Measurements from ENCODE around the gene PDSS2.
"Not testable (repeated sequence)": the region's sequence is repeated elsewhere in the genome, so short reads cannot be mapped to it uniquely, and the experiment has no call there.

Gene PDSS2, protein sequence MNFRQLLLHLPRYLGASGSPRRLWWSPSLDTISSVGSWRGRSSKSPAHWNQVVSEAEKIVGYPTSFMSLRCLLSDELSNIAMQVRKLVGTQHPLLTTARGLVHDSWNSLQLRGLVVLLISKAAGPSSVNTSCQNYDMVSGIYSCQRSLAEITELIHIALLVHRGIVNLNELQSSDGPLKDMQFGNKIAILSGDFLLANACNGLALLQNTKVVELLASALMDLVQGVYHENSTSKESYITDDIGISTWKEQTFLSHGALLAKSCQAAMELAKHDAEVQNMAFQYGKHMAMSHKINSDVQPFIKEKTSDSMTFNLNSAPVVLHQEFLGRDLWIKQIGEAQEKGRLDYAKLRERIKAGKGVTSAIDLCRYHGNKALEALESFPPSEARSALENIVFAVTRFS

DNA sequence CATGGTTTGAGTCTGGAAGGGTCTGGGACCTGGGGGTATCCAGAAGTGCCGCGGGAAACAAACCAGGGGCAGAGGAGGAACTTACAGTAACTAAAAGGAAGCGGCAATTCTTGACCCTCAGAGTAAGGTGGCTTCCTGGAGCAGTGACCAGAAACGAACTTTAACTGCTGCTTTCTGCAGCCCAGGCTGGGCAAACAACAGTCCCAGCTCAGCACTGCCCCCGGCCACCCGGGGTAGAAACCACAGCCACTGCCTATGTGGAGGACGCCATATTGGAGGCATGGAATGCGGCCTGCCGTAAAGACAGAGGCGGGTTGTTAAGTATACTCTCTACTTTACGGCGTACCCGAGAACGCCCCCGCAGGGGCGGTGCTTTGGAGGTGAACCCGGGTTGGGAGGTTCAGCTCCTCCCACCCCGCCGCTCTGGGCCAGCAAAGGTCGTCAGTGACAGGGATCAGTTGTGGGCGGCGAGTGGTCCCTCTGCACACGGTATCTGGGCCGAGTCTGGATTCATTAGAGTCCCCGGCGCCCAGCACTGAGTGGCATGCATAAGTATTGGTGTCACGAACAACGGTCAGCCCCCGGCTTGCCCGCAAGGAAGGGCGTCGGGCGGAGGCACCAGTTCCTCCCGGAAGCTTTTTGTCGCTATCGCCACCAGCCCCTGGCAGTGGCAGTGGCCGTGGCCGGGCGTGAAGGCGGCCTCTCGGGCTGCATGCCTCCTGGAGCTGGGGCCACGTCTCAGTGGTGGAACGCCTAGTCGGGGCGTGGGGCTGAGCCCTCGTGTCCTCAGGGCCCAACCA lies at the start of gene PDSS2:
TSS of gene PDSS2 (minus strand) at position 282 of the 800 bp plus-strand sequence. CDS start at position 3, 279 bp downstream.
- DNase-seq, result peak; percentile 95

DNA sequence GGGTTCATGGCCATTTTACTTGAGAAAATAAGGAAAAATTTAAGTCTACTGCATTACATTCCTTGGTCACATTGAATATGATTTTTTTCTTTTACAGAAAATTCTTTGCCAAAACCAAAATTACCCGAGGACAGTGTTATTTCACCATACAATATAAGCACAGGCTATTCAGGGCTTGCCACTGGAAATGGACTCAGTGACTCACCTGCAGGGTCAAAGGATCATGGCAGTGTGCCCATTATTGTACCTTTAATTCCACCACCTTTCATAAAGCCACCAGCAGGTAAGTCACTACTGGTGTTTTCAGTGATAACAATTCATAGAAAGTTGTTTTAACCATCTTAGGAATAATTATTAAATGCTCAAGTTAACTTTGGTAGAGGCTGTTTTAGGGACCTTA lies 46.8 kb upstream of the PDSS2 start:
- no peak for DNase-seq

DNA sequence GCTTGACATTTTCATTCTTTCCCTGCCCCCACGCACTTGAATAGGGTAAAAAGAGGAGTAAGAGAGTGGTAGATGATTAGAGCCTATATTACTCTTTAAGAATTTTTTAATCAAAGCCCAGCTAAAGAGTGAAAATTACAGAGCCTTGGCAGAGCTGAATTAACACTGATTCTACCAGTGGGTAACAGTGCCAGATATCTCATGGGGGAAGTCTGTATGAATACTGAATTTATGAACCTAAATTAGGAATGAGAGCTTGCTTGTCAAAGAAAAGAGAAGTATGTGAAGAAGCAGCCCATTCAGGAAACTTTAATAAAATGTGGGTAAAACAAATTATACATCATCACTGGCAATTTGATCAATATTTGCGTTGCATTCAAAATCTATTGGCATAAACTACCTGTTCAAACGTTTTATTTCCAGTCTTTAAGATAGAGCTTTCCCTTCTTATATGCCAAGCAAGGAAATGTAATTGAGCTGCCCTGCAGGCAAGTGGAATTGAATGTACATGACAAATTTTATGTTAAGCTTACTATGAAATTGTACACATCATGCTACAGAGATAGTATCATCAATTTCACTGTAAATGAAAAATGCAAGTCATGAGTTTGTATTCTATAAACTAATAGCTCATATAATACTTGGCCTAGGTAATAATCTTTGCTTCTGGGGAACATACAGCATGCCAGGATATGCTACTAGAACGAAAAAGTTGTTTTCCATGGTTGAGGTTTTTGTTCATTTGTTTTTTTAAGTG lies 45.1 kb upstream of the PDSS2 start:
- DNase-seq, result no peak

DNA sequence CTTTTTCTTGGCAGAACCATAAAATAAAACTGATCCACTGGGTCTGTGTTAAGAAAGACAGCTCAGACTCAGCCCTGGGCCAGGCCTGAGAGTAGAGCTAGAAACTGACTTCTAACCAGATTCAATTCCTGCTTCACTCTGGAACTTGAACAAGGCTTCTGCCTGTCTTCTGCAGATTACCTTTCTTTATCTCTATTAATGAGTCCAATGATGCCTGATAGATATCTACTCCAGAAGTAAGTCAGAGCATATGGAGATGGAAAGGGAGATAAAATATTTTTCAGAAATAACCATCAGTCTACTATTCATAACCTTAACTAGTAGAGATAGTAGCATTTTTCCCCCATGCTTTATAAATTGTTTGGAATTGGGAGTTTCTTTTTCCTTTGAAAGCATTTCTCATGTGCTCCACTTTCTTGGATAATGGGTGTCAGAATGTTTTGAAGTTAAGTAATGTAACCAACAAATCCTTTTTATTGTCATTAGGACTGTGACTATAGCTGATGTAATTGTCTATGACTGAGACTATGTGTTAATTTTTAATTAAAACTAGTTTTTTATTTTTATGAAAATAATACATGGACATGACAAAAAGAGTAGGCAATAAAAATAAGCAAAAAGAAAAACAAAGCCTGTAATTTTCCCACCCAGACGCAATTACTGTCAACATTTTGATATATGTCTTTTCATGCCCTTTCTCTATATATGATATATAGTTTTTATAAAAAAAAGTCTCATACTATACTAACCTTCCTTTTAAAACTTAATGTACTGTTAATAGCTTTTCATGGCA lies 37.7 kb upstream of the PDSS2 start:
- DNase-seq, result no peak

DNA sequence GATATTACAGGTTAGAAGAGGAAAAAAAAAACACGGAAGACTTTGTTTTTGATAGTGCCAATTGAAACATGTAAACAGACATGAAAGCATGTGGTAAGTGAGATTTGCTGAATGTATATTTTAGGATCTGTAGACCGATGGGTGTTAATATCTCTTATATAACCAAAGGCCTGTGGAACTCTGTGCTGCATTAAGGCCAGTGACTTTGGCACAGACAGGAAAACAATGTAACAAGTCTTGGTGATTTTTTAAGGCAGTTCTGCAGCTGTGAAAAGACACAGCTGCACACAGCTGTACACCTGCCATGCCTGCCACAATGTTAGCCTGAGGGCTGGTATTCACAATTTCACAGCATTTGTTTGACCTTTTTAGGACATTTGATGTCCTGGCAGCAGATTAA lies 36.6 kb upstream of the PDSS2 start:
- DNase-seq, result no peak

DNA sequence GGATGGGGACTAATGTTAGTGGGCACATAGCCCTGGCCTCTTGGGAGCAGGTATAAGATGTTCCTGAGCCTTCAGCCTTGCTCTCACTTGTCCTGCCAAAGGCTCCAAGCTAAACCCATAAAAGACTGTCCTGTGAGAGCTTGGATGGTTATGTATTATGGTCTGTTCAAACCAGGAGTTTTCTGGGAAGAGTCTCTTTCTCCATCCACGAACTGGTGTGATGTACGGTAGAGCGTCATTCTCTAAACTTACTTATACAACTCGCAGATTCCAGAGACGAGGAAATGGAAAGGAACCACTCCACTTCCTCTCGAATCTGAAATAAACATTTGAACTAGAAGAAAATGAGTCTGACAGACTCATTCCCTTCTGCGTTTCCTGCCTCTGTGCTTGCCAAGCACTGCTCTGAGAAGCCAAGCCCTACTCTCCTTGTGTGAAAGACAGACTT lies 35.9 kb upstream of the PDSS2 start:
- DNase-seq, result no peak

DNA sequence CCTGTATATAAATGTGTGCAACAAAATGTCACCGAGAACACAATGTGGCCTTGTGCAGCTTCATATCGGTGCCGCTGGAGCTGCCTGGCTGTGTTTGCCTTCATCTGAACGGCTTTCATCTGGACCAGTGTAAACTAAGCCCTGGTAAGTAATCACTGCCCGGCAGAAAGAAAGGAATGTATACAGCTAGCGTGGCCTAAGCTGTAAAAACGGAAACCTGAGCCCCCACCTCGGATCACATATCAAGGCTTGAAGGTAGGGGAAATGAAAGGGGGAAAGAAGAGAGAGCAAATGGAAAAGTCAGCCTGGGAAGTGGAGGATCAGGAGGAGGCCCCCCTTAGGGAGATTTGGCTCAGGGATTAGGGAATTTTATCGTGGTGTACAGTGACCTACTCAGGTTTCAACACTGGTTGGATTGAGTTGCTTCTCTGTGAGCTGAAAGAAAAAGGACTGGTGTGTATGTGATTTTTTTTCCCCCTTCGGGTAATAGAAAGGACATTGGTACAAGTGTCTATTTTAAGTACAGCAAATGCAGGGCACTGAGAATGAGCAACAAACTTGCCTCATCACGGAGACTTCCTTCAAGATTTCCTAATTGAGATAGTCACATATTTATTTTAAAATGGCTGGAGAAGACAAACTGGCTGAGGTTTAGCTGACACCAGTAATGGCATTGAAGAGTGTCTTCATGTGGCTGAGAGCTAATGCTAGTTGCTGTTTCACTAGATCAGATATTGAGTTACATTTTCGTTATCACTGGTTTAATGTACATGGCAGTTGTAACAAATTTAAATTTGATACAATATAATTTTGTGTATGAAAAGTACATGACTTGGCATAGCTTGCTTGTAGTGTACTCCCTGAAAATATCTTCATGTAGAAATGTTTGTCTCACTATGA lies 34.0 kb upstream of the PDSS2 start:
- peak; percentile 49 for DNase-seq

DNA sequence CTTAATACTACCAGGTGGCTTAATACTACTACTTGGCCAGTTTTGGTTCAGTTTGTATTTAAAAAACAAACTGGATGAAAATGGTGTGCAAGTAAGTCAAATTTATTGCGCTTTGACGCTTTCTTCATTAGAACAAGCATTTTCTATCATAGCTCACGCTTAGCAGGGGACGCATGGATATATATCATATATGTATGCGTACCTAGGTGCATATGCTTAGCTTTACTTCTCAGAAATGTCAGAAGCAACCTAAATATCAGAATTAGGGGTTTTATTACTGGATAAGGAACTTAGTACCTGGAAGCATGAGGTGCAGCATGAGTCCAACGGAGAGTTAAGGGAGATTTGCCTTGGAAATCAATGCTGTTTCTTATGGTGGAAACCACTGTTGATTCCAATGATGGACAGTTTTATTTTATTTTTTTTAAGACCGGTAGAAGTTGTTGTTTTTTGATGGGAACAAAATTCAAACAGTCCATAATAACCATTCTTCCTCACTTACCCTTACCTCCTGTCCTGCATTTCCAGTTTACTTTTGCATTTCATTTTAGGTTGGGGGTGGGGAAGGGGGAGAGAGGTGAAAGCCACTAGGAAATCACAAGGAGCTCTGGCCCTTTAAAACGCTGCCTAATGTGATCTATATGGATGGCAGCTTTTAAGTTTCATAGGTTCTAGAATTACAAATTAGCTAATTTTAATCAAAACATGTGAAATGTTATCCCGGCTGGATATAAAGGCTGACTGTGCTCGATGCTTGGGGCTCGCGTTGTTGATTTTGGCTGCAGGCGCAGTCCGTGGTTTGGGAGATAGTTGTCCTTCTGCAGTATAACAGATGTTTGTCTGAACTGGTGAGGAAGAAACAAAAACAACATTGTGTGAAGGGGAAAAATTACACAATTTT lies 32.6 kb upstream of the PDSS2 start:
- peak; percentile 49 for DNase-seq

DNA sequence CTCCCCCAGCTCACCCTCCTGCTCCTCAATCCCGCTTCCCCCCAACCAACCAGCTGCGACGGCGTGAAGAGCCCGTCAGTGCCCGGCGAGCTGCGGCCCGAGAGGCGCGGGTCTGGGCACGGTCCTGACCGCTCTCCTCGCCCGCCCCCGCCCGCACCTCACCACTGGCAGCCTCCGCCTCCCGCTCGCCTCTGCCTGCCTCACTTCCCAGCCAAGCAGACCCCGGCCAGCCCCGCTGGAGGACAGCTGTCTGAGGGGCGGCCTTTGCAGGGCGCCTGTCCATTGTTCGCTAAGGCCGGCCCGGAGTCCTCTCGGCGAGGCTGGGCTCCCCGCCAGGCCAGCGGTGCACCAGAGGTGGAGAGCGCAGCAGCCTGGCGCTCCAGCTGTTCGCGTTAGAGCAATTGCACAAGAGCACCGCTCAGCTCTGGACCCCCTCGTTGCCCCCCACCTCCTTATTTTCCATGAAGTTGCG lies 31.8 kb upstream of the PDSS2 start:
- DNase-seq, result no peak

DNA sequence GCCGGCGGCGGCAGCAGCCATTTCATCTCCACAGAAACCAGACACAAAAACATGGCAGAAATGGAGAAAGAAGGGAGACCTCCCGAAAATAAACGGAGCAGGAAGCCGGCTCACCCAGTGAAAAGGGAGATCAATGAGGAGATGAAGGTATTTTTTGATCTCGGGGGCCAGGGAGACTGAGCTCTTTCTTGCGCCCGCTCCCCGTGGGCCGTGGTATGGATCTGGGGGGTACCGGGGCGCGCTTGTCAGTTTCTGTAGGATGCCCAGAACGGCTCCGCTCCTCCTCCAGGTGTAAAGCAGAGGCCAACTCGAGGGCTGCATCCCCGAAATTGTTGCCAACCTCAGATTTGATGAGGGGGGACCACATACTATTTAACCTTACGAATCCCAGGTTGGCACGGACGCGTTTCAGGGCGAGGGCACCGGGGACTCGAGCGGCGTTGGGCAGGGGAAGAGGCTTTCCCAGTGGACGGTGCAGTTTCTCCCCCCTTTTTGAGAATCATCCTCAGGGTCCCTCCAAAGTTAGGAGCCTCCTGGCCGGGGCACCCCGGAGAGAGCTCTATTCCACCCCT lies 31.3 kb upstream of the PDSS2 start:
- no peak for DNase-seq

DNA sequence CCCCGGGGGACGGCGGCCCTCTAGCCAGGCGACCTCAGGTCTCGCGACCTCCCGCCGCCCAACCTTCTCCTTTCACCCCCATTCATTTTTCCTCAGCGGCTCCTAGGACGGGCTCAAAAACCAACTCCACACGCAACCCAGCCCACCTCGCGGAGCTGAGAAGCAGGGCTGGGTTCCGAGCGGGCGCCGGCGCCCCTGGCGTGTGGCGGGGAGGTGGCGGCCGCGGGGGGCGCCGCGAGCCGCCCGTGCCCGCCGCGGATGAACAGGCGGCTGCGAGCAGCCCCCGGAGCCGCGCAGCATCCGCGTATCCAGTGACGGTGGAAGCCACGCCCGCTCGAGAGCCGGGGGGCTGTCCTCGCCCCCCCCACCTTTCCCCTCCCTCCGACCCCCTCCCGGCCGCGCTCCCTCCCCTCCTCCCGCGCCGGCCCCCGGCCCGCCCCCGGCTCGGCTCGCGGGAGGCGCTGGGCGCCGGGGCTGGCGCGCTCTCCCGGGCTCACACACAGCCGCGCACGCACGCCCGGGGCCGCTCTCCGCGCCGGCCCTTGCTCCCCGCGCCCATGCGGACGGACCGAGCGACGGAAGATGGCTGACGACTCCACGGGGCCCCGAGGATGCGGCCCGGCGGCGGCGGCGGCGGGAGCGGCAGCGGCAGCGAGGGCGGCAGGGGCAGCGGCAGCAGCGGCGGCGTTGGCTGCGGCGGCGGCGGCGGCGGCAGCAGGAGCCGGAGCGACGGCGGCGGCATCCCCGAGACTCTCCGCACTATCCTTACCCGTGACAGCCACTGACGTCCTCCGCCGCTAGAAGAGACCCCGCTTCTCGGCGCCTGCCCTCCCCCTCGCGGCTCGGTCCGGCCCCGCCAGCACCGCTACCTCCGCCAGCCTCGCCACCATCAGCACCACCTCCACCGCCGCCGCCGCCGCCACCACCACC lies 30.5 kb upstream of the PDSS2 start, which contains the start of gene SOBP:
TSS of gene SOBP (plus strand) at position 482 of the 930 bp plus-strand sequence. CDS start 500 bp downstream, outside the sequence.
- peak; percentile 55 for DNase-seq

DNA sequence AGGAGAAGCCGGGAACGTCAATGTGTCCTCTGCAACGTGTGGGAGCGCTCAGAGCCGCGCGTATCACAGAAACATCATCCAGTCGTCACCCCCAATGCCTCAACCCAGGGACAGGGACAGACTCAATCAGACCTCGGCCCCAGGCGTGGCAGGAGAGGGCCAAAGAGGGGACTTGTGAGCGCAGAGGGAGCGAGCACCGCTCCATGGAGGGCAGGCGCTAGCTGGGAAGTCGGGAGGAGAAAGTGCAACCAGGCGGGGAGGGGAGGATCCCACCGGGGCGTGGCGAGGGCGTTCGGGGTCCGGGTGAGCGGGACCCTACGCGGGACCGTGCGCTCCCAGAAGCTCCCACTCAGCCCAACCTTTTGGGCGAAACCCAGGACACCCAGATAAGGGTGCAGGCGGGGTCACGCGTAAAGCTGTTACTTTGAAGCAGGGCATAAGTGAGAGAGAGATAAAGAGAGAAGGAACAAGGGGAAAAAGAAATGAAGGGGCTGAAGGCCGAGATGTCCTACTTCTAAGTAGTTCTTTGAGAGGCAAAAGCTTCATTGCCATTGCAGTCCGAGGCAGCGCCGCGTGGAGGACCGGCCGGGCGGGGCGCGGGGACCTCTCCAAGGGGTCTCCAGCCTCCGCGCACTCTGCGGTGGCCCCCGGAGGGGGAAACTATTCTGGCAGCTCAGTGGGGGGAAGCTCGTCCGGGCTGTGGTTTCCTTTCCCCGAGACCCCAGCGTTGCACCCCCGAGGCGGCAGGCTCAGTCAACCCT lies 29.7 kb upstream of the PDSS2 start:
- no peak for DNase-seq

DNA sequence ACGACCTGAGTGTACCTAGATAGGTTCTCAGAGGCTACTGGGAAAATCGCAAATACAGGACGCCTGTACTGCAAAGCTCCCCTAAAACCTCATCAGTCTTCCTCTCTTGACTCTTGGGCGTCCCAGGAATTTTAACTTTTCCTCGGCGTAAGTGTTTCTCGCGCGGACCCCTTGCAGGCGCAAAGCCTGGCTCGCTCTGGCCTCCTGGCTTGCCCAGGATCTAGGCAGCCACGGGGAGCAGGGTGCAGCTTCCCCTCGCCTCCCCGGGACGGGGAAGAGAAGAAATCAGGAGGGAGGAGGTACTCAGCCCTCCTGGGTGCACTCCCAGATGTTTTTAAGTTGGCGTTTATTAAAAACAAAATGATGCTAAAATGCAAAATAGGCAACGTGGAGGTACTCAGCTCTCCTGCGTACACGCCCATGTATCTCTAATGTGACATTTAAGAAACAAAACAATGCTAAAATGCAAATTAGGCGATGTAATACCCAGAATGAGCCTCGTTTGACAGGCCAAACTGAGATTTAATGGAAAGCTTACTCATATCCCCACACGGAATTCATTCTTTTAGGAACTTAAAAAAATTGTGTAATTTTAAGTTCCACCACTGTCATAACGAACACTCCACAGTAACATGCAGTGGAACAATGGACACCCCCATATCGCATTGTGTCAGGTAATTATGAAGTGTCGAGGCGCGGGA lies 29.0 kb upstream of the PDSS2 start:
- no peak for DNase-seq

DNA sequence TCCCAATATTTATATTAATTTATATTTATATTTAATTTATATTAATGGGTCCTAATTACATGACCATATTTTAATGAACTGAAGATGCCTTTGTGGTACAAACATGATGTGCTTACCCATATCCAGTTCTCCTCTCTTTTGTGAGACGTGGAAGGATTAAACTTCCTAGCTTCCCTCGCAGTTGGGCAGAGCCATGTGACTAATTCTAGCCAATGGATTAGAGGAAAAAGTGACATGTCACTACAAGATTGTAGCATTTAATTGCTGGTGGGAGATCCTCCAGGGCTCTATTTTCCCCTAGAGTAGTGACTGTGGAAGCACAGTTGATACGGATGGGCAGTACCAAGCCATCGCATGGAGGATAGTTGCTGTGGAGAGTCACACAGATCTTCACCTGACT lies 25.8 kb upstream of the PDSS2 start:
- no peak for DNase-seq

DNA sequence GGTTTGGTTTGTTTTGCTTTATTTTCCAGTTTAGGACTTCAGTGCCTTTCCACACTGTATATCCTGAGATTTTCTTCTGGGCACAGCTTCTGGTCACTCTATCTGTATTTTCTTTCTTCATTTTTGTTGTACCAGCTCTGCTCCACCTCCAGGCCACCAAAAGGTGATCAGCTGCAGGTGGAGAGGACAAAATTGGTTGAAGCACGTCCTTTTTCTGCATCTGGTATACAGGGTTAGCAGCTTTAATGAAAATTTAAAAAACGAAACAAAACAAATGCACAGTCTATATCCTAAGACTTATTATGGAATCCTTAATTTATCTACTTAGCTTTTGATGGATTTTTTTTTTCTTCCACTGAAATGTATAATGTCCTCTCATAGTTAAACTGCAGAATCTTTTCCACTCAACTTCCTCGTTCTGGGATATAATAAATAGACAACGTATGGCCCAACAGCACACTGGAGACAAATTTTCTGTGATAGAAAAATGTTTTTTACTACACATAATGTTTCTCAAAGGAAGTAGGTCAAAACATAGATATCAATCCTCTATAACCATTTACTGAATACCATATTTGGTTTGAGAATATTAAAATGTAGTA lies 19.8 kb upstream of the PDSS2 start:
- DNase-seq, result no peak

DNA sequence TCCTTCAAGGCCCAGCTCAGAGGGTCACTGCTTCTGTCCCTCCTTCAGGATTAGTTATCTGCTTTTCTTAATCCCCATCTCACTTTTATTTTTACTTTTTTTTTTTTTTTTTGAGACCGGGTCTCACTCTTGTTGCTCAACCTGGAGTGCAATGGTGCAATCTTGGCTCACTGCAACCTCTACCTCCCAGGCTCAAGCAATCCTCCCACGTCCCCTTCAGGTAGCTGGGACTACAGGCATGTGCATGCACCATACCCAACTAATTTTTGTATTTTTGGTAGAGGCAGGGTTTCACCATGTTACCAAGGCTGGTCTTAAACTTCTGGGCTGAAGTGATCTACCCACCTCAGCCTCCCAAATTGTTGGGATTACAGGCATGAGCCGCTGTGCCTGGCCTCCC lies 16.5 kb upstream of the PDSS2 start:
- DNase-seq, result not testable (repeated sequence)

DNA sequence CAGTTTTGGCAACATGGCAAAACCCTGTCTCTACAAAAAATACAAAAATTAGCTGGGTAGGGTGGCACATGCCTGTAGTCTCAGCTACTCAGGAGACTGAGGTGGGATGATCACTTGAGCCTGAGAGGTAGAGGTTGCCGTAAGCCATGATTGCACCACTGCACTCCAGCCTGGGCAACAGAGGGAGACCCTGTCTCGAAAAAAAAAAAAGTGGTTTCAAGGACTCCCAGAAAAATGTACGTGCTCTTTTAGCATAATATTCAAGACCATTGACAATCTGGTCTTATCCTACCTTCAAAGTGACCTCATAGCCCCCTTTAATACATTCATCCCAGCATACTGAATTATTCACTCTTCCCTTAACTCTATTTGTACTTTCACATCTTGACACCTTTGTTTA lies 16.0 kb upstream of the PDSS2 start:
- not testable (repeated sequence) for DNase-seq

Data from DMS 273 treated with DMSO at 0.1 percent for 48 hours (cell line).